Thyroid gland (tissue), 4 donors: Measurements from ENCODE around the gene KDM5B.

ENCODE experiments used
- POLR2A ChIP-seq, 2 donors: fragments of 450-650 bp; IDR thresholded peaks; one replicate each; pipeline ENCODE4 v1.6.1; 2017; ENCODE audit warnings: antibody characterized with exemption in 2 of 2, mild to moderate bottlenecking in 2 of 2, moderate library complexity in 1 of 2
- TF ChIP-seq, protein P1 (sequence below), 6 experiments: fragments of 200-600 bp in 3 of 6; fragments of 450-650 bp in 3 of 6; sonication (generic) in 3 of 6; IDR thresholded peaks; one replicate each; pipeline ENCODE4 v1.5.1; 2016 to 2019; ENCODE audit warnings: antibody characterized with exemption in 6 of 6, mild to moderate bottlenecking in 2 of 6, inconsistent platforms in 1 of 6, moderate library complexity in 1 of 6

DNA sequence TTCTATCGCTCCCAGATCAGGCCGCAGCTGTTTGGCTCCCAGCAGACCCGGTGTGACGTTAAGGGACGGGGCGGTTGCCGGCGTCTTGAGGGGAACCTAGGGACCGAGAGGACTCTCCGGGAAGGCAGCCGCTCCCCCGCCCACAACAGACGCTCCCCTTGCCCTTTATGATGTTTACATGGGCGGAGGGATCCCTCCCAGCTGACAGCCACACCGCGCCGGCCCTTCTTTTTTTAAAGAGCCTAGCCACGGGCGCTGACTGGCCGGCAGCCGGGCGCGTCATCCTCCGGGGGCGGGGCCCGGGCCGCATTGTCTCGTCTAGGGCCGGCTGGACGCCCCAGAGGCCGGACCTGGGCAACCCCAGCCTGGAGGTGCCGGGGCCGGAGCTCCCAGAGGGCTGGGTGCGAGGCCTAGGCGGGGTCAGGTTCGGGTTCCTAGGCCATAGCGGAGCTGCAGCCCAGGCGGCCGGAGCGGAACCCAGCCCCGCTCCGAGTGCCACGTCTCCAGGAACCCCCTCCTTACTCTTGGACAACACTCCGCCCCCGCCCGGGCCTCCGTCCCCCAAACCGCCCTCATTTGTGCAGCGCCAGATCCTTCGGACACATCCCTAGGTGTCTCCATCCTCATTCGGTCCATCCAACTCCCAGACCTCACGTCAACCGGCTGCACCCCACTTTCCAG lies 2.5 kb upstream of the KDM5B start, which contains the start of gene PCAT6:
- TF ChIP-seq, protein P1, sequence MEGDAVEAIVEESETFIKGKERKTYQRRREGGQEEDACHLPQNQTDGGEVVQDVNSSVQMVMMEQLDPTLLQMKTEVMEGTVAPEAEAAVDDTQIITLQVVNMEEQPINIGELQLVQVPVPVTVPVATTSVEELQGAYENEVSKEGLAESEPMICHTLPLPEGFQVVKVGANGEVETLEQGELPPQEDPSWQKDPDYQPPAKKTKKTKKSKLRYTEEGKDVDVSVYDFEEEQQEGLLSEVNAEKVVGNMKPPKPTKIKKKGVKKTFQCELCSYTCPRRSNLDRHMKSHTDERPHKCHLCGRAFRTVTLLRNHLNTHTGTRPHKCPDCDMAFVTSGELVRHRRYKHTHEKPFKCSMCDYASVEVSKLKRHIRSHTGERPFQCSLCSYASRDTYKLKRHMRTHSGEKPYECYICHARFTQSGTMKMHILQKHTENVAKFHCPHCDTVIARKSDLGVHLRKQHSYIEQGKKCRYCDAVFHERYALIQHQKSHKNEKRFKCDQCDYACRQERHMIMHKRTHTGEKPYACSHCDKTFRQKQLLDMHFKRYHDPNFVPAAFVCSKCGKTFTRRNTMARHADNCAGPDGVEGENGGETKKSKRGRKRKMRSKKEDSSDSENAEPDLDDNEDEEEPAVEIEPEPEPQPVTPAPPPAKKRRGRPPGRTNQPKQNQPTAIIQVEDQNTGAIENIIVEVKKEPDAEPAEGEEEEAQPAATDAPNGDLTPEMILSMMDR (IDR thresholded peaks at IDR 0.05): no peak
- TF ChIP-seq POLR2A (IDR thresholded peaks at IDR 0.05): peak; percentile 26 to 94
